Activated CD8-positive, alpha-beta memory T cell treated with anti-CD3 and anti-CD28 coated beads for 4 hours (primary cell): ENCODE data around the gene NEK6.

Source experiments
- DNase-seq, 2 donors: peaks; one replicate each; pipeline ENCODE4 v3.0.0-alpha.2; 2020; ENCODE audit warnings: low read depth in 2 of 2

Gene NEK6

DNA sequence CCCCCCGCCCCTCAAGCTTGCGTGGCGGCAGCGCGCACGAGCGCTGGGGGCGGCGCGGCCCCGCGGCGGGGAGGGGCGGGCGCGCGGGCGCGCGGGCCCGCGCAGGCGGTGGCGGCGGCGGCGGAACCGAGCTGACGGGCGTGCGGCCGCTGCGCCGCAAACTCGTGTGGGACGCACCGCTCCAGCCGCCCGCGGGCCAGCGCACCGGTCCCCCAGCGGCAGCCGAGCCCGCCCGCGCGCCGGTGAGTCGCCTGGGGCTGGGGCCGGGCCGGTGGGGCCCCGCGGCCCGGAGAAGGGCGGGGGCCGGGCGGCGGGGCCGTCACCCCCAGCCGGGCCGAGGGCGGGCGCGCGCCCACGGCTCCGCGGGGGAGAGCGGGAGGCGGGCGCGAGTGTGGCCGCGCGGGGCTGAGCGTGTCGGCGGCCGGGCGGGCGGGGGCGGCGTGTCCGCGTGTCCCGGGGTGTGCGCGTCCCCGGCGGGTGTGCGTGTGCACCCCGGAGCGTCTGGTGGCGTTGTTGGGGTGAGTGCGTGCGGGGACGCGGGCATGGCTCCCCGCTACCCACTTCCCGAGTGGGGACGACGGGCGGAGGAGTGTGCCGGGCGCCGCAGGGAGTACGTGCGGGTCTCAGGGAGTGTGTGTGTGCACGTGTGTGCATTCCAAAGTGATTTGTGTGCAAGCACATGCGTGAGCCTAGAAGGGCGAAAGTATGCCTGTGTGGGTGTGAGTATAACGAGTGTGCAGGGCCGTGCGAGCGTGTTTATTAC lies at the start of gene NEK6:
NEK6 (plus strand) TSS at position 106 of the 763 bp plus-strand sequence. CDS start 44,016 bp downstream, outside the sequence.
- DNase-seq: no peak

DNA sequence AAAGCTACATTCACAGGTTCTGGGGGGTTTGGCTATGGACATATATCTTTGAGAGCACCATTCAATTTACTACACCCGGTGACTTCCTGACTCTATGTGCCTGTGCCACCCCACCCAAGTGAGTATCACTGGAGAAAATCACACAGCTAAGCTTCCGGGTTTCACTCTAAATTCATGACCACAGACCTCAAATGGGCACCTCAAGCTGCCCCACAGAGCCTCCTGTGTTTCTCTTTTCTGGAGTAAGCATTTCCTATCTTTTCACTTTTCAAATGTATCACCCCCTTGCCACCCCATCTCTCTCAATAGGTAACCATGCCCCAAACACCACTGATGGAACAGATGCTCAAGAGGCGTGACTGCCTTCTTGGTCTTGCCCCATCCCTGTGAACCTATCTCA lies 49.2 kb upstream of the NEK6 start:
- no peak for DNase-seq

DNA sequence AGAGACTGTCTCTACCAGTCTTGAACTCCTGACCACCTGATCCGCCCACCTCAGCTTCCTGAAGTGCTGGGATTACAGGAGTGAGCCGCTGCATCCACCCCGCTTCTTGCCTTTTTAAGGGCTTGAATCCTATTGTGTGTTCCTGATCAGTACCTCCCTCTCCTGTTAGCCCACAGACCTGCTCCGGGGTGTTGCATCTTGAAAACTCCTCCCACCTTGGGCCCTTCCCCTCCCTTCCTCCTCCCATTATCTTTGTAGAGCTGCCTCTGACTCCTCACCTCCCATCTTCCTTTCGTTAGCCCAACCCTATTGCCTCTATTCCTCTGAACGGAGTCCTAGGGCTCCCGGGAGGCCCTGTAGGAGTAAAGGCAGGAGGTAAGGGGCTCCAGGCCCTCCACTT lies 48.5 kb upstream of the NEK6 start:
- no peak for DNase-seq

DNA sequence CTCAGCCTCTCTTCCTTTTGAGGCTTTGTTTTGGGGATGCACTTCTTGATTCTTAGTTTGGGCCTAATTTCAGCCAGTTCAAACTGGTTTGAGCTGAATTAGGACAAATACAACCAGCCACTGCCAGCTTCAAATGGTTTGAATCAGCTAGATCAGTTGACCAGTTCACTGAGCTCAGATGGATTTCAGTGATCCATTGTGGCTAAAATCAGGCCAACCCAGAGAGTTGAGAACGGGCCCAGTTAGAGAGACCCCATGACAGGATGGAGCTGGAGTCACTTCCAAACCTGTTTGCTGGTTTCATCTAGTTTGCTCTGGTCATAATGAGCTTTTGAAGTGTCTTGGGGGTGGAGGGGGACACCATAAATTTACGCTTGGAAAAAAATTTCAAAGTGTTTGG lies 48.0 kb upstream of the NEK6 start:
- DNase-seq: no peak

DNA sequence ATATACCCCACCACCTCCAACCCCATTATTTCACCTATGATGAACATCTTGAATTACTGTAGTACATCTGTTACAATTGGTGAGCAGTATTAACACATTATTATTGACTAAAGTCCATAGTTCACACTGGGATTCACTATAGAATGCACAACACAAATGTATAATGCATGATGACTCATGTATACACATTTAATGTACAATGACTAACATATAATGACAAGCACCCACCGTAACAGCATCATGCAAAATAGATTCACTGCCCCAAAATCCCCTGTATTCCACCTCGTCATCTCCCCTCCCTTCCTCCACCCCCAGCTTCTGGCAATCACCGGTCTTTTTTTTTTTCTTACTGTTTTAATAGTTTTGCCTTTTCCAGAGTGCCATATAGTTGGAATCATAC lies 47.1 kb upstream of the NEK6 start:
- DNase-seq: no peak

DNA sequence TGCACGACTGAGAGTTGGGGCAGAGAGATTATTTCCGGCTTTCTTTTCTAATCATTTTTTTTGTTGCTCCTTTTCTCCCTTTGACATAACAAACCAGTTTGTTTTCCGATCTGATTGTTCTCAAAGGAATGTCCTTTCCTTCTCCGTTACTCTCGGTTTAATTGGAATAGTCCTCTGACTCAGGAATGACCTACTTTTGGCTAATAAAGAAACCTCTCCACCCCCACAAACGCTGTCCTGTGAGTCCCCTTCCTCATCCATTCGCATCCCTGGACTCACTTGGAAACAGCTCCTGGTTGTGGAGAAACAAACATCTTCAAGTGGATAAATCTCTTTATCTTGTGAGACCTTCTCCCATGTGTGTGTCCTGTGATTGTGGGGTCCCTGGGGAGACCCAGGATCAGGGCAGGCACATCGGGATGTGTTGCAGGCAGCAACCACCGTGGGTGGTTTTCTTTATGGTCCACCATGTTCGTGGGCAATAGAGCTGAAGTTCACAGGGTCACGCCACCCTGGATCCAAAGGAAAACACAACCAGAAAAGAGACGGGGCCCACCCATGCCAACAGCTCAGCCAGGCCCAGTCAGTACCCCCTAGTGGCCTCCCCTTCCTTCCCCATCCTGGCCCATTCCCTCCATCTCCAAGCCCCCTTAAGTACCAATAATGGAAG lies 45.2 kb upstream of the NEK6 start:
- no peak for DNase-seq

DNA sequence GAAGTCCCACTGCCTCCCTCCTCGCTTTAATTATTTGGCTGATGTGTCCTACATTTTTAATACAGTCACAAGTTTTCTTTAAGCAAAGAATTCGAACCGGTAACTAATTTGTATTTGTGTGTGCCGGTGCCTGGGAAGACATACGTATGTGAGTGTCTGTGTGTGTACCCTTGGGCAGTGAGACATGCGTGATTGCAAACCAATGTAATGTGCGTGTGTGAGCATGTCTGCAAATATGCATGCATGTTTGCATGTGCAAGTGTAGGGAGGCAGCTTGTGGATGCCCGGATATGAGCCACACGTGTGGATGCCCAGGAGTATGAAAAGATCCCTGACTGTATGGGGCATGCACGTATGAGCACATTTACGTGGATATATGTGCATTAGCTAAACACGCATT lies 44.4 kb upstream of the NEK6 start:
- no peak for DNase-seq

DNA sequence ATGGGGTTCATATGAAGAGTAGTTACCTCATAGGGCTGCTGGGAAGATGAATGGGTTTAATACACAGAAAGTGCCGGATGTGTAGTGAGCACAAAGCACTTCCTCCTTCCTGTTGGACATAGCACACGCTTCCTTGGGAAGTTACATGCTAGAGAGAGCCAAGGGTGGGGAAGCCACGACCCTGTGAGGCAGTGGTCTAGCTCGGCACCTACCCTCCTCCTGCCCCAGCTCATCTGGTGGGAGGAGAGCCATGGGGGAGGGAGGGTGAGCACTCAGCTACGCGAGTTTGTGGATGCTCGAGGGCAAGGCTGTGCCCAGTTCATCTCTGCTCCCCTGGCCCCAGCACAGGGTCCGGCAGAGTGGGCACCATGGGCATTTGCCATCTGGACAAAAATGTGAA lies 43.6 kb upstream of the NEK6 start:
- DNase-seq: no peak

DNA sequence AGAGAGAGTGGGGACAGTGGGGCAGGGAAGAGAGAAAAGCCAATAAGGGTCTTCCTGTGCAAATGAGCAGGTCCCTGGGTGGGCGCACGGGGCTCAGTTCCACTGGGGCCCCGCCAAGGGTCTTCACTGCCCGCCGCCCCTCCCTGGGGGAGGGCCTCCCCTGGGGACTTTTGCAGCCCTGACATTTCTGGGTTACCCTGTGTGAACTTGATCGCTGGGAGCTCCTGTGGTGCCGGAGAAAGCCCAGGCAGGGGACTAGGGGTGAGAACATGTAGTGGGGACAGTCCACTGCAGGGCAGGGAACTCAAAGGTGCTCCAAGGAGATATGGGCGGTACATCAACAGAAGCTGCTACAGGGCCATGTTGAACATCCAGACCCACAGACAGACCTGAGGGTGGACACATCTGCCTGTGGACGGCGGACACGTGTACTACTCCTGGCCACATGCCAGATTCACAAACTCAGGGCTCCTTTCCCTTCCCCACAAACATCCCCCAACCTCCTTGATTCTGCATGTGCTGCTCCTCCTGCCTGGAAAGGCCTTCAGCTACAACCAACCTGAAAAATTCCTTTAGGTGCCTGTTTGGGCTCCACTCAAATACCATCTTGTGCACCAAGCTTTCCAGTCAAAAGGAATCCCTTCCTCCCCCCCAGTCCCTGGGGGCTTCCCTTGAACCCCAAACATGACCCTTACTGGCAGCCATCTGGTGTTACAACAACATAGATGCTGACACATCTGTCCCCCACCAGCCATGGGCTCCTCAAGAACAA lies 43.0 kb upstream of the NEK6 start:
- no peak for DNase-seq

DNA sequence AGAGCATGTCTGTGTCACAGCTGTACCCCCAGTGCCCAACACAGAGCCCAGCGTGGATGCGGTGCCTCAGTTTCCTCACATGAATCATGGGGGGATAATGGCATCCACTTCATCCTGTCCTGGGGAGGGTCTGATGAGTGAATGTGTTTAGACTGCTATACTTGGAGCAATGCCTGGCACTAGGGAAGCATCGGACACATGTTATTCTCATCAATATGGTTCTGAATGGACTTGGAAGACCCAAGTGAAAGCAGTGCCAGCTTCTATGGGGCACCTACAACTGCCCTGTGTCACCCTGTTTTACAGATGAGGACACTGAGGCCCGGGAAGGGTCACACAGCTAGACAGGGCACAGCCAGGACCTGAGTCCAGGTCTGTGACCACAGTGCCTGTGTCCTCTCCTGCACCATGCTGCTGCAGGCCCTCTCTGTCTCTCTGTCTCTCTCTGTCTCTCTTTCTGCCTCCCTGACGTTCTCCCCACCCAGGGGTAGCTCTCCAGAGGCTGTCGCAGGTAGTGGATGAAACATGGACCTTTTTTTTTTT lies 42.3 kb upstream of the NEK6 start:
- no peak for DNase-seq

DNA sequence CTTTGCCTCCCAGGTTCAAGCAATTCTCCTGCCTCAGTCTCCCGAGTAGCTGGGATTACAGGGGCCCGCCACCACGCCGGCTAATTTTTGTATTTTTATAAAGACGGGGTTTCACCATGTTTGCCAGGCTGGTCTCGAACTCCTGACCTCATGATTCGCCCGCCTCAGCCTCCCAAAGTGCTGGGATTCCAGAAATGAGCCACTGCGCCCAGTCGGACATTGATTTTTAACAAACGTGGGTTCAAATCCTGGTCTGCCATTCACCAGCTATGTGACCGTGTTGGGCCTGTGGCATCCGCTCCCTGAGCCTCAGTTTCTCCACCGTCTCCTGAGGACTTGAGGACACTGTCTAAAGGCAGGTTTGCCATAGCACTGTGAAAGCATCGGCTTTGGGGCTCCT lies 41.8 kb upstream of the NEK6 start:
- no peak for DNase-seq

DNA sequence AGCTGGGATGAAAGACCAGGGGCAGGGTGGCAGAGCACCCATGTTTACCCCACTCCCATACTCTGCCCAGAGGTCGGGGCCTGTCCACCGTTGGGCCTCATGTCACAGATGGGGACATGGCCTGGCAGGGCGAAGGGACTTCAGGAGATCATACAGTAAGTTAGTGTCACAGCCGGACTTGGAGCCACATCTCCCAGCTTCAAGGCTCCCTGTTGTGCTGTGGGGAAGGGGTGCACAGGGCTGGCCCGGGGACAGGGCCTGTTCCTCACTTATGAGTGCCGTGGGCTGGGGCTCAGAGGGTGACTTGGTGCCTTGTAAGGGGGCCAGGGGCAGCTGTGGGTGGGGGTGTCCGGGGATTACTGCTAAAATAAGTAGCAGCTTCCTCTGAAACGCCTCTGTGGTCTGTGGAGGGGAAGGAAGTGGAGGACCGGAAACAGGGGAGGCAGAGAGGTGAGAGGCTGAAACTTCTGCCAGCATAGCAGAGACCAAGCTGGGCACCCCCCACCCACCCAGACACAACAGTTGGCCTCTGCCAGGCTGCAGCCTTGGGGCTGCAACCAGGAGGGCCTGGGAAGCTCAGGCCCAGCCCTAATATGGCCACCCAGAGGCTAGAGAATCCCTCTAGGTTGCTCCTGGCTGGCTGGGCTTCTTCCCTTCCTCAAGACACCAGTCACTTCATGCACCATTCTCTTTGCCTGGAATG lies 41.1 kb upstream of the NEK6 start:
- DNase-seq: peak; percentile 34 to 45

DNA sequence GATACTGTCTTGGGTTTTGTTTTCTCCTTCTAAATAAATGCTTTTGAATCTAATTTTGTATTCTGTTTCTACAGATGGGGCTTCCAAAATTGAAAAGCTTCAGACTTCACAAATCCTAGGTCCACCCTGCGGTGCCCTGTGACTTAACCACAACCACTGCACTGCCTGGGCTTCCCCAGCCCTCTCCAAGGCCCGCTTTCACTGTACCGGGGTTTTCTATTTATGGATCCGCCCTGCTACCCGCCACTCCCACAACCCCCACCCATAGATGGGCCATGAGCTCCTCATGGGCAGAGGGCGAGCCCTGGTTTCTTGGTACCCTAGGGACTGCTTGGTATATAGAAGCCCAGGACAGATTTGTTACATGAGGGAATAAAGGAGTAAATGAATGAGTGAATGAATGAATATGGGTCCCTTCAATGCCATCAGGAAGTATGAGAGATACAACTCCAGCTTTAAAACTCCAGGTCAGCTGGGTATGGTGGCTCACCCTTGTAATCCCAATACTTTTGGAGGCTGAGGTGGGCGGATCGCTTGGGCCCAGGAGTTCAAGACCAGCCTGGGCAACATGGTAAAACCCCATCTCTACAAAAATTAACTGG lies 39.8 kb upstream of the NEK6 start:
- DNase-seq: no peak

DNA sequence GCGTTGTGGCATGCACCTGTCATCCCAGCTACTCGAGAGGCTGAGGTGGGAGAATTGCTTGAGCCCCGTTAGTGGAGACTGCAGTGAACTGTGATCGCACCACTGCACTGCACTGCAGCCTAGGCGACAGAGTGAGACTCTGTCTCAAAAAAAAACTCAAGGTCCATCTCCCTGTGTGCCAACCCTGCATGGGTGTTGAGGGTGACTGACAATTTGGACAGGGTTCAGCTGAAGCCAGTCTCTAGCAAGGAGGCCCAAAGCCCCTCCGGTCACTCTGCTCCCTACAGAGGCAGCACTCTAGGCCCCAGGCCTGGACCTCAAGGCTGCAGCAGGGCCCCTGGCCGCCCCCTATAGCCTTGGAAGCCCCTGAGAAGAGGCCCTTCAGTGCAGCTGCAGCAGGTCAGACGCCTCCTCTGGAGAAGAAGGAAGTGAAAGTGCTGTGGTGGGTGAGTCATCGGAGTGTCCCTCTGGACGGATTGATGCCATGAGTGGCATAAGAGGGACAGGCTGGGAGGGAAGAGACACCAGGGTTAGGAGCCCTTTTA lies 39.2 kb upstream of the NEK6 start:
- peak in 1 of 2 donors; percentile 16 for DNase-seq

DNA sequence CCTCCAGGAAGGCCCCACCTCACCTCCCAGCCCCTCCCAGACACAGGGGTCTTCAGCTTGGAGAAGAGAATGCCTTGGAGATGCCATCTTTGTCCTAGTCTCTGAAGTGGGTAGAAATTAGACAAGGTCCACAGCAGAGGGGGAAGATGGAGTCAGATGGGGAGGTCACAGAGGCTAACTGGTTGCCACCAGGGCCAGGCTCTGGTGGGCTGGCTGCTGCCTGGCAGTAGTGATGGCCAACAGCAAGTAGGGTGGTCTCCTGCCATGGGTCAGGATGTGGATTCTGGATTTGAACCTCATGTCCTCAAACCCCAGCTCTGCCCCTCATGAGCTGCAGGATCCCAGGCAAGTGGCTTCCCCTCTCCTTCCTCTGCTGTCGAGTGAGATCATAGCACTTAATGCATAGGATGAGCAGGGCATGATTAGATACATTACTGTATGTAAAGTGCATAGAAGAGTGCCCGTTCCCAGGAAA lies 38.7 kb upstream of the NEK6 start:
- DNase-seq: no peak

DNA sequence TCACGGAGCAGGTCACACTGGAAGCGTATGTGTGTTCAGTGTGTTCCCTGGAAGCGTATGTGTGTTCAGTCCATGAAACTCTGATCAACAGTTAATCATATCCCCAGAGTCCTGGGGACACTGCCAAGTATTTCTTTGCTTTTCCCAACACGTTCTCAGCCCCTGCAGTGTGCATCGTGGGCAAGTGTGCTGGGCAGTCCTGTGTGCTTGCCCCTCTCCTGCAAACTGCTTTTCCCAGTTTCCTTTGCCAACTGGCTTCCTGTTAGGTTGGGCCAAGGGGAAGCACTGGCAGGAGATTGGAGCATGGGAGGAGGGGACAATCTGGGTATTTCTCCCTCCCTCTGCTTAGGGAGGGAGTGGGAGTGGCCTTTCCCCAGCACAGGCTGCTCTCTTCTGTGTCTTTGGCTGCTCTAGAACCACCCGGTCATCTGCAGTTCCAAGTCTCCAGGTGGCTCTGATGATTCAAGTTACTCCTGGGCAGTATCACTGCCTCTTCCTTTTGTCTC lies 36.8 kb upstream of the NEK6 start:
- no peak for DNase-seq

DNA sequence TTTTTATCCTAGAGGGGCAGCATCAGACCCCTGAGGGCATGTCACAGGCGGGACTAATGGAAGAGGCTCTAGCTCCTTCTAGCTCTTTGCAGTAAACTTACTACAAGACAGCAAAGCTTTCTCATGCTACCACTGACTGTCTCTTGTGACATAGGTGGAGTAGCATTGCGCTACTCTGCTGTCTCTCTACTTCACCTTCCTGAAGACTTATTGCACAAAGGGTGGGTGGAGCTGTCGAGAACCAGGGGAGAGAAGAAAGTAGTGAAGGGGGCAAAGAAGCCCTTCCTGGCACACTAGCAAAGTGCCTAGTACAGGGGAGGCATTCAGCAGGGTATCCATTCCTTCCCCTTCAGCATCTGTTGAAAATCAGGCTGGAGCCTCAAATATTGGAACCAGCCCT lies 36.1 kb upstream of the NEK6 start:
- DNase-seq: no peak

DNA sequence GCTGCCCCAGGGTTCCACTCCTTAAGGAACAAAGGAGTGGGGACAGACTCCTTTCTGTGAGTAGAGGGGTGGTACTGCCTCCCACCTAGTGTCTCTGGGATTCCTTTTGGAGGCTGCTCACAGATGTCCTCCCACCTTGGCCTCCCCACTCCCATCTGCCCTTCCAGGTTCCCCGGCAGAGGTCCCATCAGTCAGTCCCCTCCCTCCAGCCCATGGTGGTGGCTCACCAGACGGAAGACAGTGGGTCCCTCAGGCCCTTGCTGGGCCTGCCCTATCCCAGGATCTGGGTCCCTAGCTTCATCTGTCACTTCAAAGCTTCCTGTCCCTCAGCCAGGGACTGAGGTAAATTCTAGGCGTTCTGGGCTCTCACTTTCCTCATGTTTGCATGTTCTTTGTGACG lies 35.6 kb upstream of the NEK6 start:
- DNase-seq: no peak

DNA sequence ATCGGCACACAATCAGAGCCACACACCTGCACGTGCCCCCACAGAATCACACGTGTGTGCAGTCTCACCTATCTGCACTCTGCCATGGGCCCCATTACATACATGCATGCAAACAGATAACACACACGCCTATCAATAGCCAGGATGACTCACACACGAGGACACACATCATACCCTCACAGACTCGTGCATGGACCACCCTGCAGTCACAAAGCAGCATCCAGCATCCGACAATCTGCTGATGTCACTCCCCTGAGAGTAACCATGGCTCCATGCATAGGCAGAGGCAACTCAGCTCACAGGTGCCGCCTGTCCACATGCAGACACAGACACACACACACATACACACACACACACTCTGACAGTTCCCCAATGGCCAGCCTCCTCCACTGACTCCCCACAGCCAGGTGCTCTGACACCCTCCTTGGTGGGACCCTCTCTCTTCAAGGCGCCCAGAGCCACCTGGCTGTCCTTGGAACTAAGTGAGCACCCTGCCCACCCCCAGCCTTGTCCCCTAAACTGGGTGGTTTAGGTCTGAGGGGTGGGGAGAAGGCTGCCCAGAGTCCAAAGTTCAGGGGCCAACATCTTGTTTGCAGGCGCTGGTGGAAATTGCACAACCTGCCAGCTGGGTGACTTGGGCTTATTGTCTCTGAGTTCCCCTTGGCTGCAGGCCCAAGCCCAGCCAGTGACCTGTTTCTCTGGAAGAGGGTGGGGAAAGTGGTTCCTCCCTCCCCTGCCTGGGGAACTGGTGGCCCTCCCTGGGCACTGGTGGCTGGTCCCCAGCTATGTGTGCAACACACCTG lies 34.6 kb upstream of the NEK6 start:
- DNase-seq: no peak

DNA sequence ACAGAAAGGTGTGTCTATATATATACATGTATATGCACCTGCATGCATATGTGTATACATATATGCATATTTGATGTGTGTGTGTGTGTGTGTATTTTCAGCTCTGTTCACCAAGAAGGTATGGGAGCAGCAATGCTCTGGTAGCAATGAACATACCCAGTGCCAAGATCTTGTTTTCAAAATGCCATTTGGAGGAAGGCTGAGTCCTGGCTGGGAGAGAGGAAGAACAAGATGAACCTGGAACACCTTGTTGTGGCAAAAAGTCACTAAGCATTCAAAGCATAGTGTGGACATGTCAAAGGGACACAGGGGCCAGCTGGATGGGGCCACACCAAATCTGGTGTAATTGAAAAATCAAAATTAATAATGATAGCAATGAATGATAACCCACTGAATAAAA lies 31.8 kb upstream of the NEK6 start:
- DNase-seq: no peak
